ENCODE measurements around the gene SRBD1.
A peak's percentile ranks its signal among the peaks of the same experiment; 100 is the strongest.

SRBD1 gene

DNA sequence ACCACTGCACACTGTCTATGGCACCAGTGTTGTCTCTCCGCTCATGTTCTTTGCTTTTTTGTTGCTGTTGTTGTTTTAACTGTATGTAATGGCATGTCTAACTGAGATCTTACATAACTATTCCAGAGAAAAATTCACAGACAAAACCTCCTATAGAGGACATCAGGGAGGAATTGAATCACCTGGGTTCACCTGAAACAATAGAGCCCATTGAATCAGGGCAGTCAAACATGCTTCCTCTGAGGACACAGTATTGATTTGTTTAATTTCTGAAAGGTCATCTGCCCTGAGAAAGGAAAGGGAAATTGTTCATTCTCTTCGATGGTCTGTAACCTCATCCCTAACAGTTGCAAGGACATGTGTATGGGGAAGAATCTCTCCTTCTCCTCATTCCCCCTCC is 237.5 kb downstream of the SRBD1 start:
- no peak for DNase-seq (ENCODE audit: low spot score)

DNA sequence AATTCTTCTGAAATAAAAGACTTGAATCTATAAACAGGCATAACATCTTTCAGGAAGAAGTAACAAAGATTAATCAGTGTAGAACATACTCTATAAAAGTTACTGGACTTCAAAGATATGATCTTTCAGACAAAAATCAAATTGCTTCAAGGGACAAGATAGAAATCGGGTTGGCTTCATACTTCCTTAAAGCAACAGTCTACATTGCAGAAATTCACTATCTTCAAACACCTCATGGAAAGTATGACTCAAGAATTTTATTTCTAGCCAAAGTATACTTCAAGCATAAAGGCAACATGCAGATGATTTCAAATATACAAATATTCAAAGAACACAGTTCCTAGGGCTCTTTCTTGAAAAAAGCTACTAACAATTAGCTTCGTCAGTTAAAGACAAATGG is 240.7 kb downstream of the SRBD1 start:
- no peak for DNase-seq (ENCODE audit: low spot score)

DNA sequence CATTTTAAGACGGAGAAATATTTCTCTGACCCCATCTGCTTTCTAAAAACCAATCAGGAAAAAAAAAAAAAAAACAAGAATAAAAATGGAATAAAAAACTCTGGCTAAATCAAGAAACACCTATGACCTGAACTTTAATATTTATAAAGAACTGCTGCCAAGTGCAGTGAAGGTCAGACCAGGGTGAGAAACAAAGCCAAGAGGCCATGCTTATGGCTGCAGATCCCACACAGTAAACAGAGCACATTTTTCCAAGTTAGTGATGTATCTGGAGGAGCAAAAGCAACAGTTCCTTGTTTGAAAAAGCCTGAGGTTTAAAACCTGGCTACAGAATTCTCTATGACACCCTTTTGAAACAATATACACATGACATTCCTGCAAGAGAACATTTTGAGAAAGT is 242.3 kb downstream of the SRBD1 start:
- no peak for DNase-seq (ENCODE audit: low spot score)

DNA sequence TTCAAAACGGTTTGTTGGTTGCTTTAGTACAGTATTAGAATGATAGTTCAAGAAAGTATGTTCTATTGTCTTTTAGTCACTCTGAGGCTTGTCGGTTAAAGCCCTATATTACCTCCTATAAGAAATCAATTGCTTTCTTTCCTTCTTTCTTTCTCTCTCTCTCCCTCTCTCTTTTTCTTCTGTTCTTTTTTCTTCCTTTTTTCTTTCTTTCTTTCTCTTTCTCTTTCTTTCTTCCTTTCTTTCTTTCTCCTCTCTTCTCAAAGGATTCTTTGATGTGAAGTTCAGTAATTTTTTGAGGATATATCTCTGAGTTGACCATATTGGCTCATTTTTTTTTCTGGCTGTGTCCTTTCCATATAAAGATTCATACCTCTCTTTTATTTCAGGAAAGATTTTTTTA is 249.4 kb downstream of the SRBD1 start:
- no peak for DNase-seq (ENCODE audit: low spot score)

DNA sequence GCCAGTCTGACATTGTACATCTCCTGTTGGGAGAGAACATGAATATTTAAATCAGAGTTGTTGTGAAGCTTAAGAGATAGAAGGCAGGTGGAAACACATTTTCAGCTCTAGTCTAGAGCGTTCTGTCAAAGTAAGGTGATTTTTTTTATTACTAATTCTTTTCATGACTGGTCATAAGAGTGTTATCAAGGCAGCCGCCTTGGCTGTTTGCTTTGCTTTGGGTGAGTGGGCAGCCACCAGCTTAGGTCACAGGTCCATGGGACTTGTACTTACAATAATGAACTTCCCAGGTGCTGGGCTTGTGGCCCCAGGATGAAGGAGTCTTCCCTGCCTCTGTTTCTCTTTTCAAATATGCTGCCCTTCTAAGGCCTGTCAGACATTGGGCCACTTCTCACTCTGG is 256.3 kb downstream of the SRBD1 start:
- DNase-seq (ENCODE audit: low spot score), result no peak

DNA sequence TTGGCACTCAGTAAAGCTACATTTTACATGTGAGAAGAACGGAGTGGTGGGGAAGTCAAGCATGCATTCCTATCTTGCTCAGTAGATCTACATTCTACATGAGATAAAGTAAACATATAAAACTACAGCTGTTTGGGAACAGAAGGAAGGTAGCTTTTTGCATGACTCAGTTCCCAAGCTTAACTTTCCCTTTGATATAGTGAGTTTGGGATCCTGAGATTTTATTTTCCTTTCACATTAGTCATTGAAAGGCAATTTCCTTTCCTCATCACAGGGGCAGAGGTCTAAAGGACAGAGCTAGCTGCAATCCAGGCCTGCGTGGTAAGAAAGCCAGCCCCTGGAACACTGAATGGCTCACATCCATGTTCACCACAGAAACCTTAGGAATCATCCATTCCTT is 257.2 kb downstream of the SRBD1 start:
- DNase-seq (ENCODE audit: low spot score), result peak; percentile 83

DNA sequence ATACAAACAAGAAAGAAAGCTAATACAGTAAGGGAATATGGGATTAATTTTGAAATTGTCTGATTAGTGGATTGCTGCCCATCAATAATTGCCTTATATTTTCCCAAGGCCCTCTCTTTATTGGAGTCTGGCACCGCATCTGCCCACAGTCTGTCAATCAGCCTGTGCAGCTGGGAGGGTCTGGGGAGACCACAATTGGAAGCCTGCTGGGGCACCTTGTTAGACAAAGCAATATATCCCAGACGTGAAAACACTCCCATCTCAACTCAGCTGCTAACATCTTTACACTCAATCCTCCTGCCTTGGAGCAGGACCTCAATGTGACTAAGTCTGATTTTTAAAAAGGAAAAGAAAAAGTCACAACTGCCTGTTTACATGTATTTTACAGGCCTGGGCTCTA is 258.6 kb downstream of the SRBD1 start:
- DNase-seq (ENCODE audit: low spot score), result no peak

DNA sequence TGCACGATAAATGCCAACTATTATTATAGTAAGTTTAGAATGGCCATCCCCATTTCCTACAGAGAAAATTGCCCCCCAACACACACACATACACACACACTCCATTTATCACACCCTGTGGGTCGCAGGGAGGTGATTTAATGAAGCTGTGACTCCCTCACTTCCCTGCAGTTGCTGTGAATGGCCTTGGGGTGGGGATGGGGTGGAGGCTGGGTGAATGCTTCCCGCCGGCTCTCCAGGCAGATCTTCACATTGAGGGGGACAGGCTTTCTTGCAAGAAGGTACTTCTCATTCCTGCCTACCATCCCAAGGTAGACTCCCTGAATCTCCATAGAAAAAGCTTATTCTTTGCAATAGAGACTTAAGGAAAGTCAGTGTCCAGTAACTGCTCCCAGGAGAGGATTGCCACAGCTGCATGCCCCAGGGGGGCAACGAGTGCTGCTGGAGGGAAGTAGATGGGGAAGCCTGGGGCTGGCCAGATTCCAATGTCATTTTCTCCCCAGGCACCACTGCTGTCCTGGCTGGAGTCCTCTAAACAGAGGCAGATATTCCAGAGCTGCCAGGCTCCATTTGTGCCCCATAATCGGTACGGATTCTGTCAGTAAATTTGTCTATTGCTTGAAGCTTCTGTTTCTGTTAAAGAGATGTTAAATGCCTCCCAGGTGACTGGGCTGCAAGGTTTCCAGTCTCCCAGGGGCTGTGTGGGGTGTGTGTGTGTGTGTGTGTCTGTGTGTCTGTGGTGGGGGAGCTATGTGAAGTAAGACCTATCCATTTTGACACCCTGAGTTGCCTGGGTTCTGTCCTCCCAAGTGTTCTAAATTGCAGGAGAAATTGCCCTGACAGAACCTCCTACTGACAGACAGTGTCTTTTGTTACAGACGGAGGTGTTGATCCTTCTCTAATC is 265.5 kb downstream of the SRBD1 start:
- DNase-seq (ENCODE audit: low spot score), result no peak

DNA sequence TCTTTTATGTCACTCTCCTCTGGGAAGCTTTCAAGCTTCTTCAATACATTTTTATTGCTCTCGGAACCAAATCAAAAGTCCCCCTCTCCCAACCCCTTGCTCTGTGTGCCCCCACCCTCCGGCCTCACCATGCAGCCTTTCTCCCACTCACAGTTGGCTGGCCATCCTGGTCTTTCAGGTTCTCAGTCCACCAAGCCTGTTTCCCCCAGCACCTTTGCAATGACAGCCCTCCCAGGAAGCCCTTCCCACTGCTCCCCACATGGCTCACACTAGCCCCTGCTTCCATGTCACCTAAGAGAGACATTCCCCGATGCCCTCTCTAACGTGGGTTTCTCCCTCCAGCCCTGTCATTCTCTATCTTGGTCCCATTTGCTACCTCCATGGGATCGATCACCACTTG is 266.6 kb downstream of the SRBD1 start:
- DNase-seq (ENCODE audit: low spot score), result no peak

DNA sequence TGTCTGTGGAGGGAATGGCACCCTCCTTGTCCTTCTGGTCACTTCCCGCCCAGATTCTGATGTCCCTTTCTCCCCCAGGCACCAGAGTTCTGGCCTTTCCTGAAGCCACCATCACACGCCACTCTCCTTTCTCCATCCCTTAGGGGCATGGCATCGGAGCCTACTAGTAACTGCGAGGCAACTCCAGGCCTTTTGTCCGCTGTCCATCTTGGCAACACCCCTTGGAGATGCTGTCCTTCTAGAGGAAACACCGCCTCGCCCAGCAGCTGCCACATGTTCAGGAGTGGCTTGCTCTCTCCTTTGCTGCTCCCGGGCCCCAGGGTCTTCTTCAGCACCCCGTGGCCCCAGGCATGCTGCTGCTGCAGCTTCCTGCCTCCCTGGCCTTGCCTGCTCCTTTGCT is 267.0 kb downstream of the SRBD1 start:
- no peak for DNase-seq (ENCODE audit: low spot score)

DNA sequence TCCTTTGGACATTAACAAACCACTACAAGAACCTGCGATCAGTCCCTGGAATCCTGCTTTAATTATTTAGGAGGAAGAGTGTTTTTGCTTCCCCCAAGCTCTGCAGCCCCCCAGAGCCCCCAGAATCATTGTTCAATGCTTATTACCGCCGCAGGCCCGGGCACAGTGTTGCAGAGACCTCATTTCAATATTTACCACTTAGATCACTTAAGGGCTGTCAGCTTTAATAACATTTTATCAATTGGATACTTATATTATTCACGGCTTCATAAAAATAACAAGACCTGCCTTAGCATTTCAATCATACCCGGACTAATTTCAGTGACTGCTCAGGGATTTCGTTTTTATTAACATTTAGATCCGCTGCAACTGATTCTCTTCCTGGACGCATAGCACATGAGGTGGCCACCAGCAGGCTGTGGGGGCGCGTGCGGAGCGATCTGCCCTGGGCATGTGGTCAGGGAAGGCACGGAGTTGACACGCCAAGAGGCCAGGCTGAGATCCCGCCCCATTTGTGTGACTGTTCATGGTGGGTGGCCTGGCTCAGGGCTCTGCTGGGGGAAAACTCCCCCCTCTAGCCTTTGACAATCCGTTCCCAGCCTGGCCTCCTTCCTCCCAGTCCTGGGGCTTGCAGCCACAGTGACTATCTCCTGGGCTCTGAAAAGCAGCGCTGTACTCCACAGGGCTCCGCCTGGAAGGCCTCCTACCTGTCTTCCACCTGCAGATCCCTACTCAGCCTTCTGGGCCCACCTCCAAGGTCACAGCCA is 267.6 kb downstream of the SRBD1 start:
- peak; percentile 52 for DNase-seq (ENCODE audit: low spot score)

DNA sequence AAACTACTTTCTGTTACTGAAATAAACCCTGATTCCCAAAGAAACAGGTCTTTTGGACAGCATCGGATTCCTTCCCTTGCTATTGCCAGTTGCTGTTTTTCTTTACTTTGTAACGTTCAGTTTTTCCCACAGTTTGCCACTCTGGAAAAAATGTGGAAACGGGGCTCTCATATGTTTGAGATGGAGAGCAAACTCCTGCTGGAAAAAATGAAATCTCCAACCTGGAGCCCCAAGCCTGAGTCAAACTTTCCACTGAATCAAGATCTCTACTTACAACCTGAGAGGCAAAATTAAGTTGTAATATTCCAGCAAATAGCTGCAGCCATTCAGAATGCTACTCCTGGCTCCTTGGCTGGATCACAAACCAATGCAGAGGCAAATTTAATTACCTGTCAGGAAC is 270.7 kb downstream of the SRBD1 start:
- DNase-seq (ENCODE audit: low spot score), result no peak

DNA sequence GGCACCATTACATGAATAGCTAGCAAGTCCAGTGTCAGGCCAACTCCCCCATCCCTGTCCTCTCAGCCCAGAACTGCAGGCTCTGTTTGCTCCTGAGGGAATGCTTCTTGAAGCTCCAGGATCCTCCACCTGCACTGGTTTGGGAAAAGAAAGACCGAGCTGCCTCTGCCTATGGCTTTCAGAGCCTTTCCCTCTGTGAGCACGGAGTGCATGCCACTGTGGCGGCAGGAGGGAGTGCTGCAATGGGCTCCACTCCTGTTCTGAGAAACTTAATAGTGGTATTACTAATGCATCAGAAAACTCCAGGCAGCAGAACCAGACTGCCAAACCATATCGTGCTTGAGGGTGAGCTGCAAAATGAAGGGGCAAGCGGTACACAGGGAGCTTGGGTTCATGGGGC is 271.8 kb downstream of the SRBD1 start:
- DNase-seq (ENCODE audit: low spot score), result no peak
